GM23338 (cell line): ENCODE measurements around the gene NID2. TPM values are rescaled to one million over a fixed set of nuclear protein-coding genes. Genes with fewer than 3 reads are reported as not detected.

Experiments used
- ATAC-seq: fragments of 200-7000 bp; cut with Tn5 transposase; 3 replicates; pipeline ENCODE4 v1.9.1; 2020
- DNase-seq: peaks from one replicate; pipeline ENCODE4 v3.0.0-alpha.2; 2015; ENCODE audit warnings: low spot score
- H2AFZ ChIP-seq: fragments of 200-600 bp; sonication (generic); 2 replicates; pipeline ENCODE4 v1.8.0; 2016; ENCODE audit warnings: antibody characterized with exemption, mild to moderate bottlenecking, moderate library complexity
- H3F3A ChIP-seq: fragments of 200-600 bp; sonication (generic); replicated peaks from 2 replicates; pipeline ENCODE4 v1.8.0; 2017; ENCODE audit warnings: antibody characterized with exemption, mixed run types, low read depth
- H3K27ac ChIP-seq: fragments of 200-600 bp; sonication (generic); 2 replicates; pipeline ENCODE4 v1.6.1; 2016; ENCODE audit warnings: low read depth
- H3K27me3 ChIP-seq: fragments of 200-600 bp; sonication (generic); 2 replicates; pipeline ENCODE4 v1.8.0; 2016; ENCODE audit warnings: mild to moderate bottlenecking, mixed run types, moderate library complexity; ENCODE audit not compliant: insufficient read depth
- H3K36me3 ChIP-seq: fragments of 200-600 bp; sonication (generic); 2 replicates; pipeline ENCODE4 v1.8.0; 2016; ENCODE audit warnings: mild to moderate bottlenecking; ENCODE audit not compliant: insufficient read depth
- H3K4me1 ChIP-seq: fragments of 200-600 bp; sonication (generic); 2 replicates; pipeline ENCODE4 v1.8.0; 2016; ENCODE audit warnings: mild to moderate bottlenecking, moderate library complexity; ENCODE audit not compliant: insufficient read depth
- H3K4me2 ChIP-seq: fragments of 200-600 bp; sonication (generic); 2 replicates; pipeline ENCODE4 v1.7.1; 2017; ENCODE audit warnings: mixed run types
- H3K4me3 ChIP-seq: fragments of 200-600 bp; sonication (generic); 2 replicates; pipeline ENCODE4 v1.6.1; 2016; ENCODE audit warnings: mixed run types
- H3K79me2 ChIP-seq: fragments of 200-600 bp; sonication (generic); replicated peaks from 2 replicates; pipeline ENCODE4 v1.8.0; 2017; ENCODE audit warnings: mild to moderate bottlenecking; ENCODE audit not compliant: insufficient read depth
- H3K9me2 ChIP-seq: fragments of 200-600 bp; sonication (generic); 2 replicates; pipeline ENCODE4 v1.8.0; 2017; ENCODE audit not compliant: insufficient read depth
- H4K20me1 ChIP-seq: fragments of 200-600 bp; sonication (generic); replicated peaks from 2 replicates; pipeline ENCODE4 v1.8.0; 2017; ENCODE audit warnings: mild to moderate bottlenecking; ENCODE audit not compliant: insufficient read depth
- H3K27ac Mint-ChIP-seq: 2 replicates; pipeline ENCODE4 v1.8.0; 2020; ENCODE audit warnings: inconsistent platforms, mild to moderate bottlenecking, moderate library complexity, mixed read lengths
- H3K27me3 Mint-ChIP-seq: 3 replicates; pipeline ENCODE4 v1.8.0; 2022; ENCODE audit warnings: low read depth, mild to moderate bottlenecking, moderate library complexity, mixed read lengths, inconsistent platforms; ENCODE audit not compliant: insufficient read depth, poor library complexity
- H3K36me3 Mint-ChIP-seq: 3 replicates; pipeline ENCODE4 v1.8.0; 2021; ENCODE audit warnings: low read depth, mild to moderate bottlenecking, inconsistent platforms, moderate library complexity, mixed read lengths
- H3K4me1 Mint-ChIP-seq: 3 replicates; pipeline ENCODE4 v1.8.0; 2020; ENCODE audit warnings: mild to moderate bottlenecking, inconsistent platforms, mixed read lengths
- H3K4me3 Mint-ChIP-seq: 3 replicates; pipeline ENCODE4 v1.8.0; 2021; ENCODE audit warnings: moderate library complexity, mild to moderate bottlenecking, inconsistent platforms, mixed read lengths
- H3K9me3 Mint-ChIP-seq: 3 replicates; pipeline ENCODE4 v1.8.0; 2020; ENCODE audit warnings: moderate library complexity, mild to moderate bottlenecking, inconsistent platforms, mixed read lengths
- CREB1 ChIP-seq: fragments of 250-450 bp; sonication (Bioruptor Pico); IDR thresholded peaks from 2 replicates; pipeline ENCODE4 v1.5.0; 2020; ENCODE audit warnings: low read depth, mild to moderate bottlenecking, moderate library complexity
- EZH2 ChIP-seq: fragments of 200-600 bp; sonication (generic); IDR thresholded peaks from one replicate; pipeline ENCODE4 v1.8.0; 2017; ENCODE audit warnings: antibody characterized with exemption, mild to moderate bottlenecking, low read depth; ENCODE audit not compliant: unreplicated experiment
- EZH2phosphoT487 ChIP-seq: fragments of 200-600 bp; sonication (generic); IDR thresholded peaks from one replicate; pipeline ENCODE4 v1.8.1; 2018; ENCODE audit warnings: antibody characterized with exemption; ENCODE audit not compliant: unreplicated experiment
- JUNB ChIP-seq: IDR thresholded peaks from one replicate; pipeline ENCODE4 v1.6.1; 2016; ENCODE audit warnings: antibody characterized with exemption; ENCODE audit not compliant: unreplicated experiment
- NANOG ChIP-seq: IDR thresholded peaks from 2 replicates; pipeline ENCODE4 v1.6.1; 2016; ENCODE audit warnings: antibody characterized with exemption, borderline replicate concordance
- POLR2AphosphoS5 ChIP-seq: IDR thresholded peaks from 2 replicates; pipeline ENCODE4 v1.6.1; 2016; ENCODE audit warnings: antibody characterized with exemption, low read depth
- STAT1 ChIP-seq: IDR thresholded peaks from one replicate; pipeline ENCODE4 v1.6.1; 2016; ENCODE audit warnings: antibody characterized with exemption; ENCODE audit not compliant: unreplicated experiment
- ZNF114 ChIP-seq: fragments of 250-450 bp; sonication (Bioruptor Pico); IDR thresholded peaks from 2 replicates; pipeline ENCODE4 v1.5.0; 2020; ENCODE audit warnings: mild to moderate bottlenecking, moderate library complexity
- ZNF331 ChIP-seq: fragments of 250-450 bp; sonication (Bioruptor Pico); IDR thresholded peaks from 2 replicates; pipeline ENCODE4 v1.5.0; 2020; ENCODE audit warnings: low read depth, mild to moderate bottlenecking, moderate library complexity
- polyA plus RNA-seq: library from polyadenylated mRNA; unstranded; fragments of >200 nt; fragmentation: Nextera tagmentation; extraction: Ambion mirVana; gene quantifications from 2 replicates; pipeline ENCODE4 v1.2.1, GENCODE V29; 2016
- total RNA-seq: library from RNA; depleted of rRNA; stranded (reverse); fragments of >200 nt; shearing (Covaris generic); gene quantifications from 2 replicates; pipeline ENCODE4 v1.2.3, GENCODE V29; 2014
- TF ChIP-seq, protein P1 (sequence below): fragments of 250-450 bp; sonication (Bioruptor Pico); IDR thresholded peaks from 2 replicates; pipeline ENCODE4 v1.5.0; 2020; ENCODE audit warnings: mild to moderate bottlenecking, moderate library complexity
- TF ChIP-seq, protein P2 (sequence below): IDR thresholded peaks from 2 replicates; pipeline ENCODE4 v1.6.1; 2016; ENCODE audit warnings: antibody characterized with exemption
- TF ChIP-seq, protein P3 (sequence below), 2 experiments: fragments of 200-600 bp in 1 of 2; sonication (generic) in 1 of 2; conservative IDR thresholded peaks; 2 replicates each; pipeline versions ENCODE4 v1.5.1 to v1.6.1; 2016 to 2017; ENCODE audit warnings: antibody characterized with exemption in 2 of 2, low read depth in 2 of 2, mild to moderate bottlenecking in 2 of 2, moderate library complexity in 1 of 2
- TF ChIP-seq, protein P4 (sequence below): IDR thresholded peaks from one replicate; pipeline ENCODE4 v1.6.1; 2018; ENCODE audit warnings: antibody characterized with exemption; ENCODE audit not compliant: unreplicated experiment

Gene NID2
- total and polyA plus RNA-seq, 2 experiments from 2014 or later, result 4.3 to 10.4 TPM

DNA sequence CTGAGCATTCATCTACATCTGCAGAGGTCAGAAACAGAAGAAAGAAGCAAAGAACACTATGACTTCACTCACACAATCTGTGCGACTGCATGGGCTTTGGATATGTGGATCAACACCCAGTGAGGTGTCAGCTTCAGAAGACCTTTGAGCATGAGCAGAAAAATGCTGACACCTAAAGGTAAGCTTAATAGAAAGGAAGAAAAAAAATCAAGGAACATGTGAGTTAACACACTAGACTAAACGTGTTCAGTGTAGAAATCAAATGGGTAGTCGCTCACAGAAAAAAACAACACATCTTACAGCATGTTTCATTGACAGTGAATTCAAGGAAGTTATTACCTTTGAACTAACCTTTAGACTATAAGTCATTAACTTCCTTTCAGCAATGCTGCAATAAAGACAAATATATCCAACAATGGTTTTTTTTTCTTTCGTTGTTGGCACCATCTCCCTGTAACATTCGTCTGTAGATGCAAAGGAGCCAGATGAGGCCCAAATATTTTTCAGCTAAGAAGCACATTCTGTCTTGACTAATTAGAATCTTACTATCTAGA, 48.6 kb downstream of the NID2 start:
- ATAC-seq, result no peak
- no peak for DNase-seq
- Histone ChIP-seq H3K27ac (no peak overlapping the region), H3K79me2 (no peaks in the 10 kb centered on the region), H3K4me2 (no peak overlapping the region), H3K4me3 (no peak overlapping the region), H3F3A (no peaks in the 10 kb centered on the region), H2AFZ (no peak overlapping the region), H3K4me1 (peaks cover 17% of the 10 kb centered on the region), H3K36me3 (no peaks in the 10 kb centered on the region), H3K27me3 (no peaks in the 10 kb centered on the region), H3K9me2 (0 out of 2 replicates have a peak, but pooled peaks cover 11% of the 10 kb centered on the region), H4K20me1 (no peaks in the 10 kb centered on the region)
- no peak overlapping the region; the same call in 1 of the 2 replicates for H3K27ac Mint-ChIP-seq
- H3K4me1 Mint-ChIP-seq, result peaks cover 41% of the 10 kb centered on the region
- peaks cover 2% of the 10 kb centered on the region for H3K27me3 Mint-ChIP-seq
- no peaks in the 10 kb centered on the region; the same call in 2 of the 3 replicates for H3K36me3 Mint-ChIP-seq
- H3K4me3 Mint-ChIP-seq, result no peak overlapping the region
- peaks cover 7% of the 10 kb centered on the region; the same call in 1 of the 3 replicates for H3K9me3 Mint-ChIP-seq
- TF ChIP-seq CREB1 (CRISPR knock-in tag) (no peak), ZNF331 (CRISPR knock-in tag) (no peak), NANOG (no peak), ZNF114 (no peak), JUNB (no peak), POLR2AphosphoS5 (no peak), EZH2phosphoT487 (no peak), STAT1 (no peak), EZH2 (no peak)
- TF ChIP-seq, protein P1, sequence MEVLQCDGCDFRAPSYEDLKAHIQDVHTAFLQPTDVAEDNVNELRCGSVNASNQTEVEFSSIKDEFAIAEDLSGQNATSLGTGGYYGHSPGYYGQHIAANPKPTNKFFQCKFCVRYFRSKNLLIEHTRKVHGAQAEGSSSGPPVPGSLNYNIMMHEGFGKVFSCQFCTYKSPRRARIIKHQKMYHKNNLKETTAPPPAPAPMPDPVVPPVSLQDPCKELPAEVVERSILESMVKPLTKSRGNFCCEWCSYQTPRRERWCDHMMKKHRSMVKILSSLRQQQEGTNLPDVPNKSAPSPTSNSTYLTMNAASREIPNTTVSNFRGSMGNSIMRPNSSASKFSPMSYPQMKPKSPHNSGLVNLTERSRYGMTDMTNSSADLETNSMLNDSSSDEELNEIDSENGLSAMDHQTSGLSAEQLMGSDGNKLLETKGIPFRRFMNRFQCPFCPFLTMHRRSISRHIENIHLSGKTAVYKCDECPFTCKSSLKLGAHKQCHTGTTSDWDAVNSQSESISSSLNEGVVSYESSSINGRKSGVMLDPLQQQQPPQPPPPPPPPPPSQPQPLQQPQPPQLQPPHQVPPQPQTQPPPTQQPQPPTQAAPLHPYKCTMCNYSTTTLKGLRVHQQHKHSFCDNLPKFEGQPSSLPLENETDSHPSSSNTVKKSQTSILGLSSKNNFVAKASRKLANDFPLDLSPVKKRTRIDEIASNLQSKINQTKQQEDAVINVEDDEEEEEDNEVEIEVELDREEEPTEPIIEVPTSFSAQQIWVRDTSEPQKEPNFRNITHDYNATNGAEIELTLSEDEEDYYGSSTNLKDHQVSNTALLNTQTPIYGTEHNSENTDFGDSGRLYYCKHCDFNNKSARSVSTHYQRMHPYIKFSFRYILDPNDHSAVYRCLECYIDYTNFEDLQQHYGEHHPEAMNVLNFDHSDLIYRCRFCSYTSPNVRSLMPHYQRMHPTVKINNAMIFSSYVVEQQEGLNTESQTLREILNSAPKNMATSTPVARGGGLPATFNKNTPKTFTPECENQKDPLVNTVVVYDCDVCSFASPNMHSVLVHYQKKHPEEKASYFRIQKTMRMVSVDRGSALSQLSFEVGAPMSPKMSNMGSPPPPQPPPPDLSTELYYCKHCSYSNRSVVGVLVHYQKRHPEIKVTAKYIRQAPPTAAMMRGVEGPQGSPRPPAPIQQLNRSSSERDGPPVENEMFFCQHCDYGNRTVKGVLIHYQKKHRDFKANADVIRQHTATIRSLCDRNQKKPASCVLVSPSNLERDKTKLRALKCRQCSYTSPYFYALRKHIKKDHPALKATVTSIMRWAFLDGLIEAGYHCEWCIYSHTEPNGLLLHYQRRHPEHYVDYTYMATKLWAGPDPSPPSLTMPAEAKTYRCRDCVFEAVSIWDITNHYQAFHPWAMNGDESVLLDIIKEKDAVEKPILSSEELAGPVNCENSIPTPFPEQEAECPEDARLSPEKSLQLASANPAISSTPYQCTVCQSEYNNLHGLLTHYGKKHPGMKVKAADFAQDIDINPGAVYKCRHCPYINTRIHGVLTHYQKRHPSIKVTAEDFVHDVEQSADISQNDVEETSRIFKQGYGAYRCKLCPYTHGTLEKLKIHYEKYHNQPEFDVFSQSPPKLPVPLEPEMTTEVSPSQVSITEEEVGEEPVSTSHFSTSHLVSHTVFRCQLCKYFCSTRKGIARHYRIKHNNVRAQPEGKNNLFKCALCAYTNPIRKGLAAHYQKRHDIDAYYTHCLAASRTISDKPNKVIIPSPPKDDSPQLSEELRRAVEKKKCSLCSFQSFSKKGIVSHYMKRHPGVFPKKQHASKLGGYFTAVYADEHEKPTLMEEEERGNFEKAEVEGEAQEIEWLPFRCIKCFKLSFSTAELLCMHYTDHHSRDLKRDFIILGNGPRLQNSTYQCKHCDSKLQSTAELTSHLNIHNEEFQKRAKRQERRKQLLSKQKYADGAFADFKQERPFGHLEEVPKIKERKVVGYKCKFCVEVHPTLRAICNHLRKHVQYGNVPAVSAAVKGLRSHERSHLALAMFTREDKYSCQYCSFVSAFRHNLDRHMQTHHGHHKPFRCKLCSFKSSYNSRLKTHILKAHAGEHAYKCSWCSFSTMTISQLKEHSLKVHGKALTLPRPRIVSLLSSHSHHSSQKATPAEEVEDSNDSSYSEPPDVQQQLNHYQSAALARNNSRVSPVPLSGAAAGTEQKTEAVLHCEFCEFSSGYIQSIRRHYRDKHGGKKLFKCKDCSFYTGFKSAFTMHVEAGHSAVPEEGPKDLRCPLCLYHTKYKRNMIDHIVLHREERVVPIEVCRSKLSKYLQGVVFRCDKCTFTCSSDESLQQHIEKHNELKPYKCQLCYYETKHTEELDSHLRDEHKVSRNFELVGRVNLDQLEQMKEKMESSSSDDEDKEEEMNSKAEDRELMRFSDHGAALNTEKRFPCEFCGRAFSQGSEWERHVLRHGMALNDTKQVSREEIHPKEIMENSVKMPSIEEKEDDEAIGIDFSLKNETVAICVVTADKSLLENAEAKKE (CRISPR knock-in tag), result no peak
- TF ChIP-seq, protein P2, sequence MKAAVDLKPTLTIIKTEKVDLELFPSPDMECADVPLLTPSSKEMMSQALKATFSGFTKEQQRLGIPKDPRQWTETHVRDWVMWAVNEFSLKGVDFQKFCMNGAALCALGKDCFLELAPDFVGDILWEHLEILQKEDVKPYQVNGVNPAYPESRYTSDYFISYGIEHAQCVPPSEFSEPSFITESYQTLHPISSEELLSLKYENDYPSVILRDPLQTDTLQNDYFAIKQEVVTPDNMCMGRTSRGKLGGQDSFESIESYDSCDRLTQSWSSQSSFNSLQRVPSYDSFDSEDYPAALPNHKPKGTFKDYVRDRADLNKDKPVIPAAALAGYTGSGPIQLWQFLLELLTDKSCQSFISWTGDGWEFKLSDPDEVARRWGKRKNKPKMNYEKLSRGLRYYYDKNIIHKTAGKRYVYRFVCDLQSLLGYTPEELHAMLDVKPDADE, result no peak
- TF ChIP-seq, protein P3, sequence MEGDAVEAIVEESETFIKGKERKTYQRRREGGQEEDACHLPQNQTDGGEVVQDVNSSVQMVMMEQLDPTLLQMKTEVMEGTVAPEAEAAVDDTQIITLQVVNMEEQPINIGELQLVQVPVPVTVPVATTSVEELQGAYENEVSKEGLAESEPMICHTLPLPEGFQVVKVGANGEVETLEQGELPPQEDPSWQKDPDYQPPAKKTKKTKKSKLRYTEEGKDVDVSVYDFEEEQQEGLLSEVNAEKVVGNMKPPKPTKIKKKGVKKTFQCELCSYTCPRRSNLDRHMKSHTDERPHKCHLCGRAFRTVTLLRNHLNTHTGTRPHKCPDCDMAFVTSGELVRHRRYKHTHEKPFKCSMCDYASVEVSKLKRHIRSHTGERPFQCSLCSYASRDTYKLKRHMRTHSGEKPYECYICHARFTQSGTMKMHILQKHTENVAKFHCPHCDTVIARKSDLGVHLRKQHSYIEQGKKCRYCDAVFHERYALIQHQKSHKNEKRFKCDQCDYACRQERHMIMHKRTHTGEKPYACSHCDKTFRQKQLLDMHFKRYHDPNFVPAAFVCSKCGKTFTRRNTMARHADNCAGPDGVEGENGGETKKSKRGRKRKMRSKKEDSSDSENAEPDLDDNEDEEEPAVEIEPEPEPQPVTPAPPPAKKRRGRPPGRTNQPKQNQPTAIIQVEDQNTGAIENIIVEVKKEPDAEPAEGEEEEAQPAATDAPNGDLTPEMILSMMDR (conservative IDR thresholded peaks at IDR 0.05; ENCODE audit: low read depth in 2 of 2), result no peak
- TF ChIP-seq, protein P4, sequence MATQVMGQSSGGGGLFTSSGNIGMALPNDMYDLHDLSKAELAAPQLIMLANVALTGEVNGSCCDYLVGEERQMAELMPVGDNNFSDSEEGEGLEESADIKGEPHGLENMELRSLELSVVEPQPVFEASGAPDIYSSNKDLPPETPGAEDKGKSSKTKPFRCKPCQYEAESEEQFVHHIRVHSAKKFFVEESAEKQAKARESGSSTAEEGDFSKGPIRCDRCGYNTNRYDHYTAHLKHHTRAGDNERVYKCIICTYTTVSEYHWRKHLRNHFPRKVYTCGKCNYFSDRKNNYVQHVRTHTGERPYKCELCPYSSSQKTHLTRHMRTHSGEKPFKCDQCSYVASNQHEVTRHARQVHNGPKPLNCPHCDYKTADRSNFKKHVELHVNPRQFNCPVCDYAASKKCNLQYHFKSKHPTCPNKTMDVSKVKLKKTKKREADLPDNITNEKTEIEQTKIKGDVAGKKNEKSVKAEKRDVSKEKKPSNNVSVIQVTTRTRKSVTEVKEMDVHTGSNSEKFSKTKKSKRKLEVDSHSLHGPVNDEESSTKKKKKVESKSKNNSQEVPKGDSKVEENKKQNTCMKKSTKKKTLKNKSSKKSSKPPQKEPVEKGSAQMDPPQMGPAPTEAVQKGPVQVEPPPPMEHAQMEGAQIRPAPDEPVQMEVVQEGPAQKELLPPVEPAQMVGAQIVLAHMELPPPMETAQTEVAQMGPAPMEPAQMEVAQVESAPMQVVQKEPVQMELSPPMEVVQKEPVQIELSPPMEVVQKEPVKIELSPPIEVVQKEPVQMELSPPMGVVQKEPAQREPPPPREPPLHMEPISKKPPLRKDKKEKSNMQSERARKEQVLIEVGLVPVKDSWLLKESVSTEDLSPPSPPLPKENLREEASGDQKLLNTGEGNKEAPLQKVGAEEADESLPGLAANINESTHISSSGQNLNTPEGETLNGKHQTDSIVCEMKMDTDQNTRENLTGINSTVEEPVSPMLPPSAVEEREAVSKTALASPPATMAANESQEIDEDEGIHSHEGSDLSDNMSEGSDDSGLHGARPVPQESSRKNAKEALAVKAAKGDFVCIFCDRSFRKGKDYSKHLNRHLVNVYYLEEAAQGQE, result no peak
